KOPT-K1 (cell line): ENCODE results near the gene INSRR.

Experiments
- H3K27ac ChIP-seq: fragments of 200-600 bp; sonication (generic); 2 replicates; pipeline ENCODE4 v1.5.1; 2016; ENCODE audit warnings: antibody characterized with exemption, mild to moderate bottlenecking, low read depth, low read length; ENCODE audit not compliant: poor library complexity, severe bottlenecking
- H3K36me3 ChIP-seq: fragments of 200-600 bp; sonication (generic); 2 replicates; pipeline ENCODE4 v1.5.1; 2017; ENCODE audit warnings: antibody characterized with exemption, mild to moderate bottlenecking, low read length, moderate library complexity; ENCODE audit not compliant: insufficient read depth
- H3K9me3 ChIP-seq: fragments of 200-600 bp; sonication (generic); 2 replicates; pipeline ENCODE4 v1.5.1; 2017; ENCODE audit warnings: antibody characterized with exemption, low read length, mild to moderate bottlenecking; ENCODE audit not compliant: insufficient read depth, poor library complexity, severe bottlenecking

INSRR gene

DNA sequence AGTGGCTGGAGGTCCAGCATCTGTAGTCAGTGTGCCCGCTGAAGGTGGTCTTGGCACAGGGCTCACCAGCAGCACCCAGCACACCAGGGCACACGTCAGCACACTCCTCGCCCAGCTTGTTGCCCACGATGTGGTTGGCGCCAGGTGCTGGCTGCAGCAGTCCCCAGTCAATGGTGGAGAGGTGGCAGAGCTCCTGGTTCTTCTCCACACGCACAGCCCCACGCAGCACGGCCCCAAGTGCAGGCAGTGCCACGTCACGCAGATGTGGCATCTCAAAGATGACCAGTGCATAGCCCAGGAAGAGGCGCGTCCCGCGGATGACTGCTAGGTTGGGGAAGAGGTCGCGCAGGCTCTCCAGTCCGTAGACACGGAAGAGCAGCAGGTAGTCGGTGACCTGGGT is 5.2 kb downstream of the INSRR start:
- Histone ChIP-seq H3K9me3 (no peaks in the 10 kb centered on the region), H3K36me3 (no peaks in the 10 kb centered on the region), H3K27ac (no peak overlapping the region)

DNA sequence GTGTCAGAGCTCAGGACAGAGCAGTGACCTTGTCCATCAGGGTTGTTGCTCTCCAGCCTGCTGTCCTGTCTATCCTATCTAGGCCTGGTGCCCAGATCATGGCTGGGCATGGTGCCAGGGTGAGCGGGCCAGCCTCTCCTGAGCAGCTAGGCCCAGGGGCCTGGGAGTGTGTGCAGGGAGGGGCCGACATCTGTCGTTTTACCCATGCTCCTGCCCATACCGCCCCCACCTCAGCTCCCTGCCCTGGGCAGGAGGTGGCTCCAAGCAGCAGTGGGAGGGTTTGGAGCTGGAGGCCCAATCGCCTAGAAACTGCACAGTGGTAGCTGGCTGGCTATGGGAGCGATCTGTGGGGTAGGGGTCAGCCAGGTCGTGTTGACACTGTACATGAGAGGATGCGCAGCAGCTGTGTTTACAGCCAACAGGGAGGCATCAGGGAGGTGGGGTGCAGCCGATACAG is 6.5 kb downstream of the INSRR start:
- no peak overlapping the region for H3K27ac ChIP-seq
- no peaks in the 10 kb centered on the region for H3K36me3 ChIP-seq
- no peaks in the 10 kb centered on the region for H3K9me3 ChIP-seq

DNA sequence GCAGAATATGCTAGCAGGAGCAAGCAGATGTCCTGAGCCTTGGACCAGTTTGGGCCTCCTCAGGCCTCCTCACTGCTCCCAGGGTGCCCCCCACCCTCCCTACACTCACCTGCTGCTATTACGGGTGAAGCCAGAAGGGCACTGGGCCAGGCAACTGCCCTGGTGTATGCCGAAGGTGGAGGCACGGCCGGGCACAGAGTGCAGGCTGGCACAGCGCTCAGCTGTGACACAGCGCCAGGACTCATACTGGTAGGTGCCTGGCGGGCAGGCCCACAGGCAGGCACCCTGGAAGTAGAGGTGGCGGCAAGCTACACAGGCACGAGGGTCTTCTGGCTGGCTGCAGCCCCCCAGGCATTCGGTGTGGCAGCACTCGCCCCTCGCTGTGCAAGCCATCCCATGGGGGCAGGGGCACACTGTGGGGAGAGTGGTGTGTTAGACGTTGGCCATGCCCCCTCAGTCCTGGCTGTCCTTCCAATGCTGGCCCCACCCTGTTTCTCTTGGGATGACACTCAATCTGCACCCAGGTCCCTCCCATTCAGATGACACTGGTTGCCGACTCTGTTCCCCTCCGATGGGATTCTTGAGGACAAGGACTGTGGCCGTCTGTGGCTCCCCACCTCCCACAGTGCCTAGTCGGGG is 7.0 kb downstream of the INSRR start:
- Histone ChIP-seq H3K27ac (no peak overlapping the region), H3K36me3 (no peaks in the 10 kb centered on the region), H3K9me3 (no peaks in the 10 kb centered on the region)

DNA sequence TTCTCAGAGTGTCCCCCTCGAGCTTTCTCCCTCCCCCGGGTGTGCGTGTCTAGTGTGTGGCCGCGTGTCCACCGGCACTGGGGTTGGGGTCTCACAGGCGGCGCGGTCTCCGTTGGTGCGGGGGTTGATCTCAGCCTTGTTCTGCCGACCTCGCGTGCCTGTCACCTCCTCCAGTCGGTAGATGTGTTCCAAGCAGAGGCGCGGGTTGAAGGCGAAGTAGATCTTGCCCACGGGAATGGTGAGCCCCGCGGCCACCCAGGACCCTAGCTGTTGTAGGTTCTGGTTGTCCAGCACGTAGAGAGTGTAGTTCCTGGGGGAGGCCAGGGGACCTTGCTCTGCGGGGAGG is 9.8 kb downstream of the INSRR start:
- Histone ChIP-seq H3K36me3 (no peaks in the 10 kb centered on the region), H3K9me3 (no peaks in the 10 kb centered on the region), H3K27ac (no peak overlapping the region)

DNA sequence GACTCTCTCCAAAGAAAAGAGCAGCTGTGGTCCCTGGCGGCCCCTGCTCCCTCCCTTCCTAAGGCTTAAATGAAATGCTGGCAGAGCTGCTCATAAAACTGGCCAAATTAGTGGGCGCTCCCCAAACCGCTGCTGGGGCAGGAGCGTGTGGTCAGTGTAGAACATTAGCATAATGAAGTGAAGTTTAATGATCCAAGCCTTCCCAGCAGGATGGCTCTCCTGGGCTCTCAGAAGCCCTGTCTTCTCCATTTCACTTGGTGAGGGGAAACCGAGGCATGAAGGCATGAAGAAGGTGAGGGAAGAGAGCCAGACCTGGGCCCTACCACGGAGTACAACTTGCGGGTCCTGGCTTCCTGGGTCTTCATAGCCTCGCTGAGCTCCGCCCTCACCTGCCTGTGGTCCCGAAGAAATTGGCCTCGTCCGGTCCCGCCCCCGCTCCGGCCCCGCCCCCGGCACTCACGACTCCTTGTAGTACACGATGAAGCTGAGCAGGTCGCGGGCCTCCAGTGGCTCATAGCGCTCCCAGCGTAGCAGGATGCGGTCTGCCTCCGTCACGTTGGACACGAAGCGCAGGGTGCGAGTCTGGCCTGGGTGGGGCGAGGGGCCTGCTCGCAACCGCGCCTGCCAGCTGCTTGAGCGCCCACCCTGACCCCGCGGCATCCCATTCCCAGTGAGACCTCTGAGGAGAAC is 10.3 kb downstream of the INSRR start:
- no peak overlapping the region for H3K27ac ChIP-seq
- H3K36me3 ChIP-seq: no peaks in the 10 kb centered on the region
- no peaks in the 10 kb centered on the region for H3K9me3 ChIP-seq

DNA sequence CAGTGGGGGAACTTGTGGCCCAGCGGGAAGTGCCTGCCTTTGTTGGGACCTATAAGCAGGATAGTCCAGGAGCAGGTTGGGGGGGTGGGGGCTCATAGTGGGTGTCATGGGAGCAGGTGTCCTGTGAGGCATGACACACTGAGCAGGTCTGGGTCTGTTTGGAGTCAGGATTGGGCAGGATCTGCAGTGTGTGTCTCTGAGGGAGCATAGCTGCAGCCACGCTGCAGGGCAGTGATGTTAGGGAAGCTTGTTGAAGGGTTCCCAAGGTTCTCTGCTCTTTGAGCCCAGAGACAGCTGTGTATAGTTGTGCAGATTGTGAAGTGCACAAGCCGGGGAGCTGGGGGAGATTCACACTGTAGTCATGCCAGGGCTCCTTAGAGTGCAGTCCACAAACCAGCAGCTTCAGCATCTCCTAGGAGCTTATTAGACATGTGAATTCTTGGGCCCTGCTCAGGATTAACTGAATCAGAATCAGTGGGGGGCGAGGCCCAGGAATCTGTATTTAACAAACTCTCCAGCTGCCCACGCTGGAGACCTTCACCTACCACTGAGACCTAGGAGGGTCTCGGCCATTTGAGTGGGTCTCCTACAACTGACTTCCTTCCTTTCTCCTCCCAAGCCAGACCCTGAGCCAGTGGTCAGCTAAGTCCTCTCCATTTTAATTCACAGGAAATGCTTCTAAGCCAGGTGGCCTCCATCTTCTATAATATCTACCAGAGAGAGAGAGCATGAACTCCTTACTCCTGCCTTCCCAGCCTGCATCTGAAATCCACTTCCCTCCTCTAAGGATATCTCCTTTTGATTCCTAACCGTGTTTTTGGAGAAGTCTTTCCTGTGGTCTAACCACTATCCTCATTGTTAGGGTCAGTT is 11.1 kb downstream of the INSRR start:
- H3K27ac ChIP-seq: no peak overlapping the region
- H3K9me3 ChIP-seq: no peaks in the 10 kb centered on the region
- no peaks in the 10 kb centered on the region for H3K36me3 ChIP-seq

DNA sequence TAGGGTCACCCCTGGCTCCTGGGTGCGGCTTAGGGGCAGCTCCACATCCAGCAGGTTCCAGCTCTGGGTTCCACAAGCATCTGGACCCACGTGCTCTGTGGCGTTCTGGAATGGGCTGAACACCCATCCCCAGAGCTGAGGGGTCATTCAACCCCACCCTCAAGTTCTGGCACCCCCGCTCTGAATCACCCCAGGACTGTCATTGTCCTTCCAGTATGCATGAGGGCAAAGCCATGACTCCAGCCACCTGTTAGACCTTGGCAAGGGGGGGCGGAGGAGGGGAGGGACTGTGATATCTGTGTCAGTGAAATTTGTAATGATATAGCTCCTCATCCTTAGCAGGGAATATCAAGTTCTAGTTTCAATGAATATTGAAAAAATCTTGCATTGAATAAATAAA is 12.3 kb downstream of the INSRR start:
- Histone ChIP-seq H3K36me3 (no peaks in the 10 kb centered on the region), H3K27ac (no peak overlapping the region), H3K9me3 (no peaks in the 10 kb centered on the region)

DNA sequence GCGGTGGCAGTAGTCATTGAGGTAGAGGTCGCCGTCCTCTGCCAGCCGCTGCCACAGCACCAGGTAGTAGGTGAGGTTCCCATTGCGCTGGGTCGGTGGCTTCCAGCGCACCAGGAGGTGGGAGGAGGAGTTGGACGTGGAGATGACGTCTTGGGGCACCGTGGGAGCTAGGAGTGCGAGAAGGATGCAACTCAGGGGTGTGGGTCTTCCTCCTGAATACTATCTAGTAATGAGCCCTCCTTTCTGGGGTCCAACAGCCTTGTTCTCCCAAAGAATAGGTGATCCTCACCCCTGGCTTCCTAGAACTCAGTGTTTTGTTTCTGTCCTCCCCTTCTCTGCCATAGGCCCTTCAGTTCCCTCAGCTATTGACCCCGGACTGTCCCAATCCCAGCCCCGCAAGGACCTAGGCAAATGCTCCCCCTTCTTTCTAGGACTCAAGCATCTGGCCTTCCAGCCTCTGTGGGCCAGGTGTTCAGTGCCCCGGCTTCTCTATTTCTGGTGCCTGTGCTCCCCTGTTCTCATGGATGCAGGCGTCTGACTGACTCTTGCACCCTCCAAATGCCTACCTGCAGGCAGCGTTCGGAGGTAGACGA is 12.9 kb downstream of the INSRR start:
- Histone ChIP-seq H3K27ac (no peak overlapping the region), H3K36me3 (no peaks in the 10 kb centered on the region), H3K9me3 (no peaks in the 10 kb centered on the region)

DNA sequence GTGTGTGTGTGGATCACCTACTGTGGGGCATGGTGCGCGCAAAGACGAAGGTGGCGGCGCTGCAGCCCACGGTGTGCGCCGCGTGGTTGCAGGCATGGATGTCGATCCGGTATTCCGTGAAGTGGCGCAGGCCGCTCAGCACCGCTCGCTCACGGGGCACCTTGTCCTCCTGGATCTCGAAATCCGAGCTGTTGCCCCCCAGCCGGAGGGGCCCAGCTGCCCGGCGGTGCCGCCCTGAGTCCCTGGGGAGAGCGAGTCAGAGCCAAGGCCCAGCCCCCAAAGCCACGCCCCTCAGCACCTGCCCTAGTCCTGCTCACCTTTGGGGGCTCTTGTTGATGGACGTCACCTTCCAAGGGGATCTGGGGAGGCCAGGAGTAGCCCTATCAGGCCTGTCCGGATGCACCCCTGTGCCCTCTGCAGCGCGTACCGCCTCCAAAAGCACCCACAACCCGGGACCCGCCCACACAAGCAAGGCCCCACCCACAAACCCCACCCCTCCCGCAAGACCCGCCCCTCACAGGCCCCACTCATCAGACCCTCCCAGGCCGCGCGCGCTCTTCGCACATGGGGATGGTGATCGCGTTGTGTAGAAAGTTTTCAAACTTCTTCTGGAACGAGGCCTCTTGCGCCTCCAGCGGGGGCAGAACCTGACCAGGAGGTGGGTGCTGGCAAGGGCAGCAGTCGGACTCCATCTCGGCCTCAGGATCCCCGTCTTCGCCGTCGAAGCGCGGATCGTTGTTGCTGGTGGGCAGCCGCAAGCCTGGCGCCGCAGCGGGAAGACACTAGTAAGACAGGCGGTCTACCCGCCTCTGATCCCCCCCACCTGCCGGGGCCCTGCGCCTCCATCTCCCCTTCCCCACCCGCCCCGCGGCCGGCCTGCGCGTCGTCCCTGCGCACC is 13.6 kb downstream of the INSRR start:
- Histone ChIP-seq H3K9me3 (no peaks in the 10 kb centered on the region), H3K27ac (no peak overlapping the region), H3K36me3 (no peaks in the 10 kb centered on the region)

DNA sequence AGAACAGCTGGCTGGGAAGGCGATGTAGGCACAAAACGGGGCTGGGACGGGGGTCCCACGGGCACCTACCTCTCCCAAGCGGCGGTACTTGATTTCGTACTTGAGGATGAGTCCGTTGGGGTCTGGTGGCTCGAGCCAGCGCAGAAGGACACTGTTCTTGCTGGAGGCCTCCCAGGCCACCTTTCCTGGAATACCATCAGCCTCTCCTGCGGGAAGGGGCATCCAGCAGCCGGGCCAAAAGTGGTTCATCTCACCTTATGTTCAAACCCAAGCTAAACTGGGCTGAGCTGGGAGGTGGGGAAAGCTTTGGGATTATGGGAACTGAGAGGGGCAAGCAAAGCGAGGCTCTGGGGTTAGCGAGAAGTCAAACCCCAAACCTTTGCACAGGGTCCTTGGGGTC is 14.3 kb downstream of the INSRR start:
- Histone ChIP-seq H3K27ac (no peak overlapping the region), H3K9me3 (no peaks in the 10 kb centered on the region), H3K36me3 (no peaks in the 10 kb centered on the region)

DNA sequence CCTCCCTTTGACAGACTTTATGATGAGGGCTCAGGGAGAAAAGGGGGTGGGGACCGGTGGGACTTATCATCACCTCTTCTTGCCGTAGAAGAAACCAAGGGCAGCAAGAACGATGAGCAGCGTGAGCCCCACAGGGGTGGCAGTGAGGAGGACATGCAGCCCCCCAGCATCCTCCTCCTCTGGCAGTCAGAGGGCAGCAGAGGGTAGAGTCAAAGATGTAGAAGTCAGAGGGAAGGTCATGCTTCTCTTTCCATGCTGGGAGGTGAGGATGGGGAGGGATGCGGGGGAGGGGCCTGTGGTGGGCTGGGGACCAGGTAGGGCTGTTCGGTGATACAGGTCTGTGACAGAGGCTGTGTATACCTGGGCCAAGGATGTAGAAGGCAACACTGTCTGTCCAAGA is 14.8 kb downstream of the INSRR start:
- no peaks in the 10 kb centered on the region for H3K9me3 ChIP-seq
- no peaks in the 10 kb centered on the region for H3K36me3 ChIP-seq
- H3K27ac ChIP-seq: no peak overlapping the region

DNA sequence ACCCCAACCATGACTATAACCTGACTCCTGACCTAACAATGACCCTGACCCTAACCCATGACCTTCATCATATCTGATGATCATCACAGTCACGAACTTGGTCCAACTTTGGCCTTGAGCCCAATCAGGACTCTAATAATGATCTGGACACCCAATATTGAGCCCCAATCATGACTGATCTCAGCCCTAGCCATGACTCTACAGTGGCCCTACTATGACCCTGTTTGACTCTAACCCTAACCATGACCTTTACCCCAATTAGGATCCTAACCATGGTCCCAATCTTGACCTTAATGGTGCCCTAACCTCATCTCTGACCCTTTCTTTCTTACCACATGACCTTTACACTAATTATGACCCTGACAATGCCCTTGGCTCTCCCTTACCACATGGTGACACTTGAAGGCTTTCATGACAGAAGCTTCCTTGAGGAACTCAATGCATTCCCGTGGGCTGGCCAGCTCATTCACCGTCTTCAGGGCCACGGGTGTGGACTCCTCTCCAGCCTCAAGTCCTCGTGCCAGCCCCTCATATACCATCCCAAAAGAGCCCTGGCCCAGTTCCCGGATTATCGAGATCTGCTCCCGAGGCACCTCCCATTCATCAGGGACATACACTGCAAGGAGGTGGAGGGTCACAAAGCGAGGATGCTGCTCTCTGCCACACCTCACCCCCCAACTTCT is 16.2 kb downstream of the INSRR start:
- Histone ChIP-seq H3K9me3 (no peaks in the 10 kb centered on the region), H3K27ac (no peak overlapping the region), H3K36me3 (no peaks in the 10 kb centered on the region)

DNA sequence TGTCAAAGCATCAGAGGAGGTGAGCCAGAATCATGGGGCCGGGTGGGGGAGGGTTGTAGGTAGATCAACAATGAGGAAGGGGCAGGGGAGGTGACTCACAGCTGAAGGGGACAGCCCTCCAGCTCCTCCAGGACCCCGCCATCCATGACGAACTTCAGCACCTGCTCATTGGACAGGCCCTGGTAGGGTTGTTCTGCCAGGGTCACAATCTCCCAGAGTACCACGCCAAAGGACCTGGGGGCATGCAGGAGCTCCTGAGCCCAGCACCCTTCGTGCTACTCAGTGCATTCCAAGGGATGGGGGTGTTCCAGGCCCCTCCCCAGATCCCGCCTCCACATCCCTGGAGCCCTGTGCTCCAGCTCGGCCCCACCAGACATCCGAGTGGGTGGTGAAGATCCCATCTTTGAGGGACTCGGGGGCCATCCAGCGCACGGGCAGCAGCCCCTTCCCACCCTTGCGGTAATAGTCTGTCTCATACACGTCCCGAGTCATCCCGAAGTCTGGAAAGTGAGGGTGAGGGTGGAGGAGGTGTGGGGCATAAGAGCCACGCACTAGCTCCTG is 17.5 kb downstream of the INSRR start:
- H3K9me3 ChIP-seq: no peaks in the 10 kb centered on the region
- no peak overlapping the region for H3K27ac ChIP-seq
- no peaks in the 10 kb centered on the region for H3K36me3 ChIP-seq

DNA sequence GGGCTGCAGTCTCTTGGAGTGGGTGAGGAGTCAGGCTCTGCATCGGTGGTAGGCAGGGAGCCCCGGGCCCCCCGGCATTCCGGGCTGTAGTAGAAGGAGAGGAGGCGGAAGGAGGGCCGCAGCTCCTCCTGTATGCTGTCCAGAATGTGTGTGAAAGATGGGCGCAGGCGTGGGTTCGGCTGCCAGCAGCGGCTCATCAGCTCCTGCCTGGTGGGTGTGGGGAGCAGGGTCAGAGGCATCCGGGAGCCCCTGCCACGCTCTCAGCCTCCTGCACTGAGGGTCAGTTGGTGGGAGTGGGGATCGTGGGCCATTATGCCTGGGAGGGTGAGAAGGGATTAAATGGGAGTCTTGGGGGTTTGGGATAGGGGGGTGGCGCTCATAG is 18.0 kb downstream of the INSRR start:
- no peaks in the 10 kb centered on the region for H3K9me3 ChIP-seq
- H3K36me3 ChIP-seq: no peaks in the 10 kb centered on the region
- no peak overlapping the region for H3K27ac ChIP-seq
